GM18507 (cell line): ENCODE results near the gene EGFR.

Experiments
- DNase-seq: peaks from one replicate; pipeline ENCODE4 v3.0.0; 2011; ENCODE audit warnings: low read depth; ENCODE audit not compliant: insufficient read length; ENCODE audit errors: extremely low spot score
- FAIRE-seq: peaks from 2 replicates; lab custom pipeline; 2011; peaks lifted over from hg19 to GRCh38; lab: Jason Lieb, UNC

EGFR gene

GRCh38 chr7:55005241-55005851, 13.5 kb upstream of the EGFR start:
- no peak for FAIRE-seq

DNA sequence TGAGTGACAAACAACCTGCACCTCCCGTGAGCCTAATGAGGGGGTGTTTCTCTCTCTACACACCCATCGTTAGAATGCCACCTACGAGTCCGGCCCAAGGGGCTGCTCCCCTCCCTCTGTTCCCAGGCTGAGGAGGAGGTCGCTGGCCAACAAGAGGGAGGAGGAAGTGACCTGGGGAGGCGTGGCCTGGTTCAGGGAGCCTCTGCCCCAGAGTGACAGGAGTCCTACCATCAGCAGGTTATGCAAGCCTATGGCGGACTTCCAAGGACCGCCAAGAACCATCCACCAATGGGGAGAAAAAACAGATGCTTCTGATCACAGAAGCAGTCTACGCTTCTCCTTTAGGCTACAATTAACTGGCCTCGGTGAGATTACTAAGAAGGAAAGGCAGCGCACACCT, 12.3 kb upstream of the EGFR start:
- no peak for FAIRE-seq

More at GRCh38 chr7:55005241-55005851, 13.5 kb upstream of the EGFR start:
- no peak for DNase-seq

GRCh38 chr7:55013851-55014250, 5.0 kb upstream of the EGFR start:
- DNase-seq (no peak), FAIRE-seq (no peak)

More for the DNA sequence above, 12.3 kb upstream of the EGFR start:
- no peak for DNase-seq

DNA sequence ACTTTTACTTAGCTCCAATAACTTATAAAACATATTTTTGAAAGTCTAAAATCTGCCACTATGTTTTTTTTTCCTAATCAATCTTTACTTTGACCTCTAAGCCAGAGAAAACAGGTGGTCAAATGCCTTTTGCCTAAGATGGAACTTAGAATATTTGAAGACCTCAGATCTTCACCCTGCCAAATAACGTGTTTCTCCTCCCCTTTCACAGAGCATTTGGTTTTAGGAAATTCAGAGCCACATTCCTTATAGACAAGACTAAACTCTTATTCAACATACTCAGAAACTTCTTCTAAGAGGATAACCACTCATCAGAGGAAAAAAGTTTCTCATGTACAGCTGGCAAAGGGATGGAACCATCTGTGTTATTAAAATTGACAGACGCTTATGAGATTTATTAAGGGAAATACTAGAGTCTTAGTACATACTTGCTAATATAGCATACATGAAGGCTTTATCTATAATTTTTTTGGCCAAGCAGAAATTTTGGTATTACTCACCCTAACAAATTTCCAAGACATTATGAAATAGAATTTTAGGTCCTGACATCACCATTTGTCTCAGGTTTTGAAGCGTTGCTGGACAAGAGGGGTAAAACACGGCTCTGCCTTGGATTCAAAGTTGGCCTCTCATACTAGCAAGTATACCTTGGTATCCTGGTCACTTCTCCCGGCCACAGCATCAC, 2.6 kb upstream of the EGFR start:
- DNase-seq (no peak), FAIRE-seq (no peak)

GRCh38 chr7:55016746-55017090, 2.1 kb upstream of the EGFR start:
- DNase-seq (no peak), FAIRE-seq (no peak)

- FAIRE-seq (no peak), DNase-seq (no peak)
Observed at GRCh38 chr7:55017841-55018240, 976 bp upstream of the EGFR start.

DNA sequence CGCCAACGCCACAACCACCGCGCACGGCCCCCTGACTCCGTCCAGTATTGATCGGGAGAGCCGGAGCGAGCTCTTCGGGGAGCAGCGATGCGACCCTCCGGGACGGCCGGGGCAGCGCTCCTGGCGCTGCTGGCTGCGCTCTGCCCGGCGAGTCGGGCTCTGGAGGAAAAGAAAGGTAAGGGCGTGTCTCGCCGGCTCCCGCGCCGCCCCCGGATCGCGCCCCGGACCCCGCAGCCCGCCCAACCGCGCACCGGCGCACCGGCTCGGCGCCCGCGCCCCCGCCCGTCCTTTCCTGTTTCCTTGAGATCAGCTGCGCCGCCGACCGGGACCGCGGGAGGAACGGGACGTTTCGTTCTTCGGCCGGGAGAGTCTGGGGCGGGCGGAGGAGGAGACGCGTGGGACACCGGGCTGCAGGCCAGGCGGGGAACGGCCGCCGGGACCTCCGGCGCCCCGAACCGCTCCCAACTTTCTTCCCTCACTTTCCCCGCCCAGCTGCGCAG, 424 bp downstream of the EGFR start:
- FAIRE-seq, result no peak
- no peak for DNase-seq

DNA sequence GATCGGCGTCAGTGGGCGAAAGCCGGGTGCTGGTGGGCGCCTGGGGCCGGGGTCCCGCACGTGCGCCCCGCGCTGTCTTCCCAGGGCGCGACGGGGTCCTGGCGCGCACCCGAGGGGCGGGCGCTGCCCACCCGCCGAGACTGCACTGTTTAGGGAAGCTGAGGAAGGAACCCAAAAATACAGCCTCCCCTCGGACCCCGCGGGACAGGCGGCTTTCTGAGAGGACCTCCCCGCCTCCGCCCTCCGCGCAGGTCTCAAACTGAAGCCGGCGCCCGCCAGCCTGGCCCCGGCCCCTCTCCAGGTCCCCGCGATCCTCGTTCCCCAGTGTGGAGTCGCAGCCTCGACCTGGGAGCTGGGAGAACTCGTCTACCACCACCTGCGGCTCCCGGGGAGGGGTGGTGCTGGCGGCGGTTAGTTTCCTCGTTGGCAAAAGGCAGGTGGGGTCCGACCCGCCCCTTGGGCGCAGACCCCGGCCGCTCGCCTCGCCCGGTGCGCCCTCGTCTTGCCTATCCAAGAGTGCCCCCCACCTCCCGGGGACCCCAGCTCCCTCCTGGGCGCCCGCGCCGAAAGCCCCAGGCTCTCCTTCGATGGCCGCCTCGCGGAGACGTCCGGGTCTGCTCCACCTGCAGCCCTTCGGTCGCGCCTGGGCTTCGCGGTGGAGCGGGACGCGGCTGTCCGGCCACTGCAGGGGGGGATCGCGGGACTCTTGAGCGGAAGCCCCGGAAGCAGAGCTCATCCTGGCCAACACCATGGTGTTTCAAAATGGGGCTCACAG, 1.1 kb downstream of the EGFR start:
- DNase-seq, result no peak
- no peak for FAIRE-seq

GRCh38 chr7:55020466-55020871, 1.7 kb downstream of the EGFR start:
- FAIRE-seq (no peak), DNase-seq (no peak)

DNA sequence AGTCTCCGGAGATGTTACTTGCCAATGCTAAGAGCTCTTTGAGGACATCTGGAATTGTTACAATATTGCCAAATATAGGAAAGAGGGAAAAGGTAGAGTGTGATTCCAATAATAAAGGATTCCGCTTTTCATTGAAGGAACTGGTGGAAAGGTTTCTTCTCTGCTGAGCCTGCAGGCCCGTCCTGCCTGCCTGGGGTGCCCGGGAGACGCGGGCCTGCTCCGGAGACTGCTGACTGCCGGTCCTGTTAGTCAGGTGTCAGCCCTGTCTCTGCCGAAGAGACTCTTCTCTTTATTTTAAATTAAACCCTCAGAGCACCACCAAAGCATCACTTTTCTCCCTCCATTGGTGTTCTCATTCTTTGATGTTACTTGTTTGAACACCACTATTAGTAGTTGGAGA, 2.2 kb downstream of the EGFR start:
- no peak for FAIRE-seq
- no peak for DNase-seq

- FAIRE-seq, result no peak
- no peak for DNase-seq
Observed at GRCh38 chr7:55022002-55022985, 3.5 kb downstream of the EGFR start.

- FAIRE-seq, result no peak
- DNase-seq, result no peak
Observed at GRCh38 chr7:55023841-55024505, 5.2 kb downstream of the EGFR start.

DNA sequence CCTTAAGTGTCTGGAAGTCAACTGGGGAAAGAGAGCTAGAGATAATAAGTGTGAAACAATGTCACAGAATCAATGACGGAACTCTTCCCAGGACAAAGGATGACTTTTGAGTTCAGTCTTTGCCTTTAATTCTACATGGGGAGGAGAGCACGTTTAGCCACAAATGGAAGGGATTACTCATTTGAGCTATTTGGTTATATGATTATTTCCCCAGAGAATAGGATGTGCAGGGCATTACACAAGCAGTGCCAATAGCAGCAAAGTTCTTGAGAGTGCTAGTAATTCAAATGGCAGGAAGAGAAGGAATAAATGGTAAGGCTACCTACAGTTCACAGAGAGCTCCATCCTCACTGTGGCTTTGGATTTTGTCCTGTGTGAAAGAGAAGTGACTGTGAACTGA, 6.0 kb downstream of the EGFR start:
- DNase-seq (no peak), FAIRE-seq (no peak)

- no peak for FAIRE-seq
Observed at GRCh38 chr7:55026086-55026790, 7.4 kb downstream of the EGFR start.

DNA sequence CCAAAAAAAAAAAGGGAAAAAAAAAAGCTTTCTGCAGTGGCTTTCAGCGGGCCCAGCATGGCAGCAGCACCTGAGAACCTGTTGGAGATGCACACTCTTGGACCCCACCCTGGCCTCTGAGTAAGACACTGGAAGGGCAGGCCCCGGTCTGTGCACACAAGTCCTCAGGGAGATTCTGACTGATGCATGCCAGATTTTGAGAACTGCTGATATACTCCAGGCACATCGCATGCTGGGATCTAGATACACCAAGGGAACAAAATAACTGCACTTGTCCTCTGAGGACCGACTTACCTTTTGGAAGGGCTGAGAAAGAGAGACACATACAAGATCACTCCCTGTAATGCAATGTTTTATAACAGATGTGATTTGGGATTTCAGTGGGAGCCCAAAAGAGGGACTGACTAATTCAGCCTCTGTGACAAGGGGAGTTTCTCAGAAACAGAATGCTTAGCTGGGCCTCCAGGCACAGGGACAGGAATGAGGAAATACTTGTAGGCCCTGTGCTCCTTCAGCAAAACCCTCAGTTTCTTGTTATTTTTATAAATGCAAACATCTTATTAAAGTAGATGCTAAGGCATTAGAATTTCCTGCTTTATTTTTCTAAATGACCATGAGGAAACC, 8.2 kb downstream of the EGFR start:
- FAIRE-seq, result no peak
- no peak for DNase-seq

More at GRCh38 chr7:55026086-55026790, 7.4 kb downstream of the EGFR start:
- no peak for DNase-seq

DNA sequence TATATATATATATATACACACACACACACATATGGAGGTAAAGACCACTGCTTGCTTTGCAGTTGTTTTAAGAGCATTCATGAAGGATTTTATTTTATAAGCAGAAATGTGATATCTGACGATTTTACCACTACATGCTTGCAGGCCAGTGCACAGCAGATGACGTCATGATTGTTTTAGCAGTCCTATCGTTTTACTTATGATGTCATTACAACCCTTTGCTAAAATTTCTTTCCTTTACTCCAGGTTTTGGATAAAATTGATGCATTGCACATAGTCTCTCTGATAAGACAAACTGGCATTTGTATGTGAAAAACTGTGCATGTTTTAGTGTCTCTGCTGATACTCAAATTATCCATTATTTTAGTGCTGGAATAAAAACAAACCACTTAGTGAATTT, 9.2 kb downstream of the EGFR start:
- FAIRE-seq, result no peak
- DNase-seq, result no peak

DNA sequence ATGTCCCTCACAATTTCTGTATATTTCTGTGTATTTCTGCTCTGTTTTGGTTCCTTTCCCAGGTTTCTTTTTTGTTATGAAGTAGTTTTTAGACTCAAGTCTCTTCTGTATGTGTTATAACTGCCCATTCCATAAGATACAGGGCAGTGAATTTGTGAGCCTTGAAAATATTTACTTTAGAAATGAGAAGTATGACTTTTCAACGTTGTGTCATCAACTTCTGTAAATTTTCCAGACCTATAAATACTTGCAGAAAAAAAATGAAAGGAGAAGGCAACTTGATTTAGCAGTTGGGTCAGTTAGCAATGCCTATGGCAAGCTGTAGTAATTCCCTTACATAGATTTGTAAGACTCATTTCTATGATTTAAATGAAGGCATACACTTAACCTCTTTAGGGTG, 11.5 kb downstream of the EGFR start:
- FAIRE-seq, result no peak
- no peak for DNase-seq

- DNase-seq, result no peak
- FAIRE-seq, result no peak
Observed at GRCh38 chr7:55031075-55031474, 12.3 kb downstream of the EGFR start.
